GM20000 (cell line): ENCODE measurements around the gene ACLY.

Experiments used
- DNase-seq: peaks from one replicate; pipeline ENCODE4 v3.0.0; 2012; ENCODE audit warnings: low spot score
- CTCF ChIP-seq: IDR thresholded peaks from 2 replicates; pipeline ENCODE4 v1.5.1; 2012; ENCODE audit warnings: mild to moderate bottlenecking, control low read depth; ENCODE audit errors: extremely low read depth, missing control alignments

ACLY gene

GRCh38 chr17:41894791-41895331 is 23.9 kb downstream of the ACLY start:
- DNase-seq: no peak

GRCh38 chr17:41893384-41893783 is 25.4 kb downstream of the ACLY start:
- DNase-seq: no peak
- TF ChIP-seq CTCF: no peak

More at GRCh38 chr17:41894791-41895331, 23.9 kb downstream of the ACLY start:
- TF ChIP-seq CTCF: no peak

- TF ChIP-seq CTCF: no peak
- no peak for DNase-seq
These were observed 26.8 kb downstream of the ACLY start for GRCh38 chr17:41892021-41892376.

- DNase-seq: no peak
- TF ChIP-seq CTCF: no peak
These were observed 27.4 kb downstream of the ACLY start for GRCh38 chr17:41891135-41892020.

- DNase-seq: no peak
- TF ChIP-seq CTCF: no peak
These were observed 30.3 kb downstream of the ACLY start for GRCh38 chr17:41888332-41888965.

GRCh38 chr17:41885733-41886132 is 33.0 kb downstream of the ACLY start:
- DNase-seq: no peak
- no peak for TF ChIP-seq CTCF

- no peak for TF ChIP-seq CTCF
- no peak for DNase-seq
These were observed 36.0 kb downstream of the ACLY start for GRCh38 chr17:41882756-41883155.
